Spleen (tissue), 7 donors: ENCODE measurements around the gene PADI2.

Experiments used
- POLR2A ChIP-seq, 3 donors: fragments of 450-650 bp; IDR thresholded peaks; one replicate each; pipeline ENCODE4 v1.5.1; 2017; ENCODE audit warnings: antibody characterized with exemption in 3 of 3, mild to moderate bottlenecking in 1 of 3
- POLR2AphosphoS5 ChIP-seq, 3 donors: sonication (generic); formaldehyde crosslinking; IDR thresholded peaks; one replicate each; pipeline ENCODE4 v1.5.1; 2017; ENCODE audit warnings: antibody characterized with exemption in 3 of 3
- TF ChIP-seq, protein P1 (sequence below), 11 experiments: fragments of 200-600 bp in 7 of 11; fragments of 450-650 bp in 4 of 11; sonication (generic) in 4 of 11; IDR thresholded peaks in 8 of 11; conservative IDR thresholded peaks in 3 of 11; 1 replicate in 7 of 11; 2 replicates in 4 of 11; pipeline versions ENCODE4 v1.4.0 to v1.8.0; 2016 to 2021; ENCODE audit warnings: antibody characterized with exemption in 11 of 11, inconsistent platforms in 4 of 11, mild to moderate bottlenecking in 1 of 11
- donor health status: DM: no; HTN: no; CAD: no; lungs with moderate emphysema.
- donor health status: DM: no; HTN: no; CAD: no.
- donor health status: DM: no; HTN: no; CAD: no.

DNA sequence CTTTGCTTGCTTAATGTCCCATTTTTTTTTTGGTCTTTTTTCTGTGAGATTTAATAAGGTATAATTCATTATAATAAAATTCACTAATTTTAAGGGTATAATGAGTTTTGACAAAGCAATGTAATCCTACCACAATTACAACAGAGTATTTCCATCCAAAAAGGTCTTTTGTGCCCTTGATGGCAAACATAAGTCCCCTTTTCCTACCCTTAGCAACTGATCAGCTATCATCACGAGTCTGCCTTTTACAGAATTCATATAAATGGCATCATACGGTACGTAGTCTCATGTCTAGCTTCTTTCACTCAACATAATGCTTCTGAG is 73.0 kb downstream of the PADI2 start:
- TF ChIP-seq POLR2A (IDR thresholded peaks at IDR 0.05) = no peak
- TF ChIP-seq, protein P1, sequence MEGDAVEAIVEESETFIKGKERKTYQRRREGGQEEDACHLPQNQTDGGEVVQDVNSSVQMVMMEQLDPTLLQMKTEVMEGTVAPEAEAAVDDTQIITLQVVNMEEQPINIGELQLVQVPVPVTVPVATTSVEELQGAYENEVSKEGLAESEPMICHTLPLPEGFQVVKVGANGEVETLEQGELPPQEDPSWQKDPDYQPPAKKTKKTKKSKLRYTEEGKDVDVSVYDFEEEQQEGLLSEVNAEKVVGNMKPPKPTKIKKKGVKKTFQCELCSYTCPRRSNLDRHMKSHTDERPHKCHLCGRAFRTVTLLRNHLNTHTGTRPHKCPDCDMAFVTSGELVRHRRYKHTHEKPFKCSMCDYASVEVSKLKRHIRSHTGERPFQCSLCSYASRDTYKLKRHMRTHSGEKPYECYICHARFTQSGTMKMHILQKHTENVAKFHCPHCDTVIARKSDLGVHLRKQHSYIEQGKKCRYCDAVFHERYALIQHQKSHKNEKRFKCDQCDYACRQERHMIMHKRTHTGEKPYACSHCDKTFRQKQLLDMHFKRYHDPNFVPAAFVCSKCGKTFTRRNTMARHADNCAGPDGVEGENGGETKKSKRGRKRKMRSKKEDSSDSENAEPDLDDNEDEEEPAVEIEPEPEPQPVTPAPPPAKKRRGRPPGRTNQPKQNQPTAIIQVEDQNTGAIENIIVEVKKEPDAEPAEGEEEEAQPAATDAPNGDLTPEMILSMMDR (IDR thresholded peaks at IDR 0.05 in 8 of 11, conservative IDR thresholded peaks at IDR 0.05 in 3 of 11) = peak in 3 of 11 experiments; percentile 10 to 48 (median 22)
- no peak for TF ChIP-seq POLR2AphosphoS5 (IDR thresholded peaks at IDR 0.05)
